A549 treated with ZK216348 at 1 μM for 4 hours (cell line): ENCODE data around the gene ANKRD42. TPM values are rescaled to one million over a fixed set of nuclear protein-coding genes. Genes with fewer than 3 reads are reported as not detected.

Experiments used
- total RNA-seq: library from RNA; stranded (reverse); fragments of 200-300 nt; extraction: Qiagen RNA extraction; gene quantifications from 5 replicates; pipeline ENCODE4 v1.2.3, GENCODE V29; 2022; ENCODE audit warnings: low read depth

ANKRD42 gene
- total RNA-seq, result 6.1 to 11.1 TPM (median 9.2 TPM) in 5 replicates

DNA sequence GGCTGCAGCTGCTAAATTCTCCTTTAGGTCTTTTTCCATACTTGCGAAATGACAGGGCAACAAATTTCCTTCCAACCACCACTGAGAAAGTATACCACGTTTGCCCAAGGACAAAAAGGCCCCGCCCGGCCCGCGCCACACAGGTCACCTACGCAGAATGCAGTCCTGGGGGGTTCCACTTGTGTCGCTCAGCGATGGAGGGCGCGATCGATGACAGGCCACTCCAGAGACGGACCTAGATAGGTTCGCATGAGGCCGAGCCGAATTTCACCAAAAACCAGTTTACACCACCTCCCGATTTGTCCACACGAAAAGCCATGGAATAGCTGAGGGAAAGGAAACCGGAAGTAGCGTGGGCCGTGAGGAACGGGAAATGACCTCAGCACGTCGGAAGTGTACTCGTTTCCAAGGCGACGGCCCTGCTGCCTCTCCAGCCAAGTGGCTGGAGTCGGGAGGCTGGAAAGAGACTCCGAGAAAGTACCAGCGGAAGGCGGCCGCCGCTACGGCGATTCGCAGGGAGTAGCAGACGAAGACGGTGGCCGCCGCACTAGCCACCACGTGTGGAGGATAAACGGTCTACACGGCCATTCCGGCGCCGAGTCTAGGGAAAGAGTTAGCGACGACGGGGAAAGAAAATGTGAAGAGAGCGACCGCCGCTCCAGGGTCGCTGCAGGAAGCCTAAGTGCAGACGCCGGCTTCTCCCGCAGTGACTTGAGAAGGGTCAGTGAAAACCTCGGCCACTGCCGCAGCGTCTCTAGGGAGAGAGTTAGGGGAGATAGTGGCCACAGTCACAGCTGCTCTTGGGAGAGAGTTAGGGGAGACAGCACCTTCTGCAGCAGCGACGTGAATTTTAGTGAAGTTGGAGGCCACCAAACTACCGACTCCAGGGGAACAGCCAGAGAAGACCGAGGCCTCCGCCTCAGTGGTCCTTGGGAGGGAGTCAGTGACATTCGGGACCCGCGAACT lies at the start of gene ANKRD42:
Gene ANKRD42 (plus strand): TSS at position 398 of the 966 bp plus-strand sequence. CDS start 959 bp downstream, outside the sequence.

GRCh38 chr11:83156996-83157593 lies 36.4 kb upstream of the ANKRD42 start, which contains the start of gene PCF11:
TSS of gene PCF11 (plus strand) at chr11:83157131. CDS start at chr11:83157440, 309 bp downstream.

GRCh38 chr11:83285771-83286528 lies 92.4 kb downstream of the ANKRD42 start, which contains the start of gene CCDC90B:
TSS of gene CCDC90B (minus strand) at chr11:83286367. CDS start at chr11:83285972, 395 bp downstream.

Other genes with a start within 250 kb of the ANKRD42 start
- 5.1 to 8.9 TPM (median 6.9 TPM) in 5 replicates for gene RAB30, start 121.8 kb upstream of the ANKRD42 start, total RNA-seq
- 22.3 to 29.8 TPM (median 26.5 TPM) in 5 replicates for gene PCF11, start 36.6 kb upstream of the ANKRD42 start, total RNA-seq
- gene CCDC90B, start 92.7 kb downstream of the ANKRD42 start, total RNA-seq, result 55.3 to 87.4 TPM (median 61.0 TPM) in 5 replicates